ENCODE measurements around the gene STK35. TPM values are rescaled to one million over a fixed set of nuclear protein-coding genes. Genes with fewer than 3 reads are reported as not detected.

STK35 gene
- total and polyA plus RNA-seq, 2 experiments from 2014 or later, result 14.2 to 59.7 TPM

DNA sequence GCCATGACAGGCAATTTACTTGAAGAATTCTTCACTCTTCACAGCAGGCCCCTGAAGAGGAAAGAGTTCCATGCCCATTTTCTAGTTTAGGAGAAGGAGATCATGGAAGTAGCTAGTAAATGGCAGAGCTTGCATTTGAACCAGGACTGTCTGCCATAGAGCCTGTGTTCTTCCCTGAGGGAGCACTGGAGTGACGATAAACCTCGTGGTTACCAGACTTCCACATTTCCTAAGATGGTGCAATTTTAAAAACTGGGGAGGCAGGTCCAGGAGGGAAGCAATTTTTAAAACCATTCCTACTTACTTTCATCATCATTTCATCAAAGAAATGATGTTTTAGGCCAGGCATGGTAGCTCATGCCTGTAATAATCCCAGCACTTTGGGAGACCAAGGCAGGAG, 36.8 kb downstream of the STK35 start (continued):
- TF ChIP-seq, protein P1, sequence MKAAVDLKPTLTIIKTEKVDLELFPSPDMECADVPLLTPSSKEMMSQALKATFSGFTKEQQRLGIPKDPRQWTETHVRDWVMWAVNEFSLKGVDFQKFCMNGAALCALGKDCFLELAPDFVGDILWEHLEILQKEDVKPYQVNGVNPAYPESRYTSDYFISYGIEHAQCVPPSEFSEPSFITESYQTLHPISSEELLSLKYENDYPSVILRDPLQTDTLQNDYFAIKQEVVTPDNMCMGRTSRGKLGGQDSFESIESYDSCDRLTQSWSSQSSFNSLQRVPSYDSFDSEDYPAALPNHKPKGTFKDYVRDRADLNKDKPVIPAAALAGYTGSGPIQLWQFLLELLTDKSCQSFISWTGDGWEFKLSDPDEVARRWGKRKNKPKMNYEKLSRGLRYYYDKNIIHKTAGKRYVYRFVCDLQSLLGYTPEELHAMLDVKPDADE (IDR thresholded peaks at IDR 0.05), result no peak
- TF ChIP-seq JUNB (IDR thresholded peaks at IDR 0.05; ENCODE audit: unreplicated experiment), result no peak
- no peak for TF ChIP-seq EZH2 (IDR thresholded peaks at IDR 0.05; ENCODE audit: low read depth, unreplicated experiment)
- TF ChIP-seq POLR2AphosphoS5 (IDR thresholded peaks at IDR 0.05; ENCODE audit: low read depth), result no peak
- TF ChIP-seq EZH2phosphoT487 (IDR thresholded peaks at IDR 0.05; ENCODE audit: unreplicated experiment), result no peak
- TF ChIP-seq ZNF114 (CRISPR knock-in tag; IDR thresholded peaks at IDR 0.05), result no peak
- no peak for TF ChIP-seq STAT1 (IDR thresholded peaks at IDR 0.05; ENCODE audit: unreplicated experiment)
- TF ChIP-seq, protein P2, sequence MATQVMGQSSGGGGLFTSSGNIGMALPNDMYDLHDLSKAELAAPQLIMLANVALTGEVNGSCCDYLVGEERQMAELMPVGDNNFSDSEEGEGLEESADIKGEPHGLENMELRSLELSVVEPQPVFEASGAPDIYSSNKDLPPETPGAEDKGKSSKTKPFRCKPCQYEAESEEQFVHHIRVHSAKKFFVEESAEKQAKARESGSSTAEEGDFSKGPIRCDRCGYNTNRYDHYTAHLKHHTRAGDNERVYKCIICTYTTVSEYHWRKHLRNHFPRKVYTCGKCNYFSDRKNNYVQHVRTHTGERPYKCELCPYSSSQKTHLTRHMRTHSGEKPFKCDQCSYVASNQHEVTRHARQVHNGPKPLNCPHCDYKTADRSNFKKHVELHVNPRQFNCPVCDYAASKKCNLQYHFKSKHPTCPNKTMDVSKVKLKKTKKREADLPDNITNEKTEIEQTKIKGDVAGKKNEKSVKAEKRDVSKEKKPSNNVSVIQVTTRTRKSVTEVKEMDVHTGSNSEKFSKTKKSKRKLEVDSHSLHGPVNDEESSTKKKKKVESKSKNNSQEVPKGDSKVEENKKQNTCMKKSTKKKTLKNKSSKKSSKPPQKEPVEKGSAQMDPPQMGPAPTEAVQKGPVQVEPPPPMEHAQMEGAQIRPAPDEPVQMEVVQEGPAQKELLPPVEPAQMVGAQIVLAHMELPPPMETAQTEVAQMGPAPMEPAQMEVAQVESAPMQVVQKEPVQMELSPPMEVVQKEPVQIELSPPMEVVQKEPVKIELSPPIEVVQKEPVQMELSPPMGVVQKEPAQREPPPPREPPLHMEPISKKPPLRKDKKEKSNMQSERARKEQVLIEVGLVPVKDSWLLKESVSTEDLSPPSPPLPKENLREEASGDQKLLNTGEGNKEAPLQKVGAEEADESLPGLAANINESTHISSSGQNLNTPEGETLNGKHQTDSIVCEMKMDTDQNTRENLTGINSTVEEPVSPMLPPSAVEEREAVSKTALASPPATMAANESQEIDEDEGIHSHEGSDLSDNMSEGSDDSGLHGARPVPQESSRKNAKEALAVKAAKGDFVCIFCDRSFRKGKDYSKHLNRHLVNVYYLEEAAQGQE (IDR thresholded peaks at IDR 0.05; ENCODE audit: unreplicated experiment), result no peak

DNA sequence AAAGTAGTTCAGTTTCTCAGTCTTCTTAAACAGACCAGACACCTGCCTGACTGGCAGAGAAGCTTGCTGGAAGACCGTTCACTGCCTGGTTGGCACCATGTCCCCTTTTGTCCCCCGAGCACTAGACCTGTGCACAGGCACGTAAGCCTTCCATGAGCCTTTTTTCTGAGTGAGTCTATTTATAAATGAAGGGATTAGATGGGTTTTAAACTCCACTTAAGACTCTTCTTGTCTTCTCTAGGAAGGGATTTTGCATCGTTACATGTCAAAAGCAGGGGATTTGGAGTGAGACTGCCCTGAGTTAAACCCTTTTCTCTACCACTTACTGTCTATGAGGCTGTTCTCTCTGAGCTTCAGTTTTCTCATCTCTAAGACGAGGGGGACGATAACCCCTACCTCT, 37.6 kb downstream of the STK35 start:
- H3K4me3 ChIP-seq, result no peak overlapping the region
- no peak overlapping the region for H2AFZ ChIP-seq
- H3K4me2 ChIP-seq, result no peak overlapping the region
- peaks cover 6% of the 10 kb centered on the region; the same call in 2 of the 3 replicates for H3K36me3 Mint-ChIP-seq (ENCODE audit: low read depth)
- peaks cover 55% of the 10 kb centered on the region for H3K79me2 ChIP-seq (replicated peaks; ENCODE audit: insufficient read depth)
- no peaks in the 10 kb centered on the region for H3K9me3 Mint-ChIP-seq
- H3K4me1 Mint-ChIP-seq, result peaks cover 2% of the 10 kb centered on the region; the same call in 2 of the 3 replicates
- H3K9me2 ChIP-seq (ENCODE audit: insufficient read depth), result no peaks in the 10 kb centered on the region
- no peaks in the 10 kb centered on the region for H3F3A ChIP-seq (replicated peaks; ENCODE audit: low read depth)
- no peaks in the 10 kb centered on the region for H3K4me1 ChIP-seq (ENCODE audit: insufficient read depth)
- no peak for ATAC-seq
- peaks cover 5% of the 10 kb centered on the region for H3K27me3 Mint-ChIP-seq (ENCODE audit: insufficient read depth, low read depth, poor library complexity)
- no peak overlapping the region for H3K27ac ChIP-seq (ENCODE audit: low read depth)
- TF ChIP-seq EZH2 (IDR thresholded peaks at IDR 0.05; ENCODE audit: low read depth, unreplicated experiment) (no peak), ZNF114 (CRISPR knock-in tag; IDR thresholded peaks at IDR 0.05) (no peak), CREB1 (CRISPR knock-in tag; IDR thresholded peaks at IDR 0.05; ENCODE audit: low read depth) (no peak), ZNF331 (CRISPR knock-in tag; IDR thresholded peaks at IDR 0.05; ENCODE audit: low read depth) (no peak), NANOG (IDR thresholded peaks at IDR 0.05; ENCODE audit: borderline replicate concordance) (no peak)
- TF ChIP-seq, protein P3, sequence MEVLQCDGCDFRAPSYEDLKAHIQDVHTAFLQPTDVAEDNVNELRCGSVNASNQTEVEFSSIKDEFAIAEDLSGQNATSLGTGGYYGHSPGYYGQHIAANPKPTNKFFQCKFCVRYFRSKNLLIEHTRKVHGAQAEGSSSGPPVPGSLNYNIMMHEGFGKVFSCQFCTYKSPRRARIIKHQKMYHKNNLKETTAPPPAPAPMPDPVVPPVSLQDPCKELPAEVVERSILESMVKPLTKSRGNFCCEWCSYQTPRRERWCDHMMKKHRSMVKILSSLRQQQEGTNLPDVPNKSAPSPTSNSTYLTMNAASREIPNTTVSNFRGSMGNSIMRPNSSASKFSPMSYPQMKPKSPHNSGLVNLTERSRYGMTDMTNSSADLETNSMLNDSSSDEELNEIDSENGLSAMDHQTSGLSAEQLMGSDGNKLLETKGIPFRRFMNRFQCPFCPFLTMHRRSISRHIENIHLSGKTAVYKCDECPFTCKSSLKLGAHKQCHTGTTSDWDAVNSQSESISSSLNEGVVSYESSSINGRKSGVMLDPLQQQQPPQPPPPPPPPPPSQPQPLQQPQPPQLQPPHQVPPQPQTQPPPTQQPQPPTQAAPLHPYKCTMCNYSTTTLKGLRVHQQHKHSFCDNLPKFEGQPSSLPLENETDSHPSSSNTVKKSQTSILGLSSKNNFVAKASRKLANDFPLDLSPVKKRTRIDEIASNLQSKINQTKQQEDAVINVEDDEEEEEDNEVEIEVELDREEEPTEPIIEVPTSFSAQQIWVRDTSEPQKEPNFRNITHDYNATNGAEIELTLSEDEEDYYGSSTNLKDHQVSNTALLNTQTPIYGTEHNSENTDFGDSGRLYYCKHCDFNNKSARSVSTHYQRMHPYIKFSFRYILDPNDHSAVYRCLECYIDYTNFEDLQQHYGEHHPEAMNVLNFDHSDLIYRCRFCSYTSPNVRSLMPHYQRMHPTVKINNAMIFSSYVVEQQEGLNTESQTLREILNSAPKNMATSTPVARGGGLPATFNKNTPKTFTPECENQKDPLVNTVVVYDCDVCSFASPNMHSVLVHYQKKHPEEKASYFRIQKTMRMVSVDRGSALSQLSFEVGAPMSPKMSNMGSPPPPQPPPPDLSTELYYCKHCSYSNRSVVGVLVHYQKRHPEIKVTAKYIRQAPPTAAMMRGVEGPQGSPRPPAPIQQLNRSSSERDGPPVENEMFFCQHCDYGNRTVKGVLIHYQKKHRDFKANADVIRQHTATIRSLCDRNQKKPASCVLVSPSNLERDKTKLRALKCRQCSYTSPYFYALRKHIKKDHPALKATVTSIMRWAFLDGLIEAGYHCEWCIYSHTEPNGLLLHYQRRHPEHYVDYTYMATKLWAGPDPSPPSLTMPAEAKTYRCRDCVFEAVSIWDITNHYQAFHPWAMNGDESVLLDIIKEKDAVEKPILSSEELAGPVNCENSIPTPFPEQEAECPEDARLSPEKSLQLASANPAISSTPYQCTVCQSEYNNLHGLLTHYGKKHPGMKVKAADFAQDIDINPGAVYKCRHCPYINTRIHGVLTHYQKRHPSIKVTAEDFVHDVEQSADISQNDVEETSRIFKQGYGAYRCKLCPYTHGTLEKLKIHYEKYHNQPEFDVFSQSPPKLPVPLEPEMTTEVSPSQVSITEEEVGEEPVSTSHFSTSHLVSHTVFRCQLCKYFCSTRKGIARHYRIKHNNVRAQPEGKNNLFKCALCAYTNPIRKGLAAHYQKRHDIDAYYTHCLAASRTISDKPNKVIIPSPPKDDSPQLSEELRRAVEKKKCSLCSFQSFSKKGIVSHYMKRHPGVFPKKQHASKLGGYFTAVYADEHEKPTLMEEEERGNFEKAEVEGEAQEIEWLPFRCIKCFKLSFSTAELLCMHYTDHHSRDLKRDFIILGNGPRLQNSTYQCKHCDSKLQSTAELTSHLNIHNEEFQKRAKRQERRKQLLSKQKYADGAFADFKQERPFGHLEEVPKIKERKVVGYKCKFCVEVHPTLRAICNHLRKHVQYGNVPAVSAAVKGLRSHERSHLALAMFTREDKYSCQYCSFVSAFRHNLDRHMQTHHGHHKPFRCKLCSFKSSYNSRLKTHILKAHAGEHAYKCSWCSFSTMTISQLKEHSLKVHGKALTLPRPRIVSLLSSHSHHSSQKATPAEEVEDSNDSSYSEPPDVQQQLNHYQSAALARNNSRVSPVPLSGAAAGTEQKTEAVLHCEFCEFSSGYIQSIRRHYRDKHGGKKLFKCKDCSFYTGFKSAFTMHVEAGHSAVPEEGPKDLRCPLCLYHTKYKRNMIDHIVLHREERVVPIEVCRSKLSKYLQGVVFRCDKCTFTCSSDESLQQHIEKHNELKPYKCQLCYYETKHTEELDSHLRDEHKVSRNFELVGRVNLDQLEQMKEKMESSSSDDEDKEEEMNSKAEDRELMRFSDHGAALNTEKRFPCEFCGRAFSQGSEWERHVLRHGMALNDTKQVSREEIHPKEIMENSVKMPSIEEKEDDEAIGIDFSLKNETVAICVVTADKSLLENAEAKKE (CRISPR knock-in tag; IDR thresholded peaks at IDR 0.05), result no peak
- TF ChIP-seq, protein P4, sequence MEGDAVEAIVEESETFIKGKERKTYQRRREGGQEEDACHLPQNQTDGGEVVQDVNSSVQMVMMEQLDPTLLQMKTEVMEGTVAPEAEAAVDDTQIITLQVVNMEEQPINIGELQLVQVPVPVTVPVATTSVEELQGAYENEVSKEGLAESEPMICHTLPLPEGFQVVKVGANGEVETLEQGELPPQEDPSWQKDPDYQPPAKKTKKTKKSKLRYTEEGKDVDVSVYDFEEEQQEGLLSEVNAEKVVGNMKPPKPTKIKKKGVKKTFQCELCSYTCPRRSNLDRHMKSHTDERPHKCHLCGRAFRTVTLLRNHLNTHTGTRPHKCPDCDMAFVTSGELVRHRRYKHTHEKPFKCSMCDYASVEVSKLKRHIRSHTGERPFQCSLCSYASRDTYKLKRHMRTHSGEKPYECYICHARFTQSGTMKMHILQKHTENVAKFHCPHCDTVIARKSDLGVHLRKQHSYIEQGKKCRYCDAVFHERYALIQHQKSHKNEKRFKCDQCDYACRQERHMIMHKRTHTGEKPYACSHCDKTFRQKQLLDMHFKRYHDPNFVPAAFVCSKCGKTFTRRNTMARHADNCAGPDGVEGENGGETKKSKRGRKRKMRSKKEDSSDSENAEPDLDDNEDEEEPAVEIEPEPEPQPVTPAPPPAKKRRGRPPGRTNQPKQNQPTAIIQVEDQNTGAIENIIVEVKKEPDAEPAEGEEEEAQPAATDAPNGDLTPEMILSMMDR (conservative IDR thresholded peaks at IDR 0.05; ENCODE audit: low read depth in 2 of 2), result no peak
- H3K4me3 Mint-ChIP-seq, result no peak overlapping the region
- H3K27ac Mint-ChIP-seq, result no peak overlapping the region
- DNase-seq (ENCODE audit: low spot score), result no peak
- H3K27me3 ChIP-seq (ENCODE audit: insufficient read depth), result no peaks in the 10 kb centered on the region
- no peaks in the 10 kb centered on the region for H3K36me3 ChIP-seq (ENCODE audit: insufficient read depth)
- H4K20me1 ChIP-seq (replicated peaks; ENCODE audit: insufficient read depth), result peaks cover 35% of the 10 kb centered on the region
